NCI-H2227 treated with DMSO at 0.1 percent for 48 hours (cell line): ENCODE measurements around the gene UBN1.
"Not testable (repeated sequence)": the region's sequence is repeated elsewhere in the genome, so short reads cannot be mapped to it uniquely, and the experiment has no call there.

Experiments used
- DNase-seq: peaks from one replicate; lab custom pipeline; 2025; lab: John Stamatoyannopoulos, UW

The UBN1 gene

GRCh38 chr16:4909825-4910224, 62.5 kb downstream of the UBN1 start:
- no peak for DNase-seq

- DNase-seq: no peak
These were observed 63.5 kb downstream of the UBN1 start for GRCh38 chr16:4910828-4911227.

- no peak for DNase-seq
These were observed 64.7 kb downstream of the UBN1 start for GRCh38 chr16:4911970-4912386.

- no peak for DNase-seq
These were observed 66.0 kb downstream of the UBN1 start for GRCh38 chr16:4913130-4913773.

- no peak for DNase-seq
These were observed 66.7 kb downstream of the UBN1 start for GRCh38 chr16:4913774-4914525.

GRCh38 chr16:4914528-4915225, 67.4 kb downstream of the UBN1 start:
- no peak for DNase-seq

GRCh38 chr16:4915226-4915761, 68.0 kb downstream of the UBN1 start:
- DNase-seq: no peak

- DNase-seq: no peak
These were observed 69.8 kb downstream of the UBN1 start for GRCh38 chr16:4917117-4917516.

GRCh38 chr16:4918781-4919251, 71.5 kb downstream of the UBN1 start:
- DNase-seq: no peak

- DNase-seq: no peak
These were observed 73.5 kb downstream of the UBN1 start for GRCh38 chr16:4920826-4921225.

GRCh38 chr16:4922721-4923342, 75.6 kb downstream of the UBN1 start:
- DNase-seq: no peak

GRCh38 chr16:4923853-4924252, 76.6 kb downstream of the UBN1 start:
- no peak for DNase-seq

- DNase-seq: no peak
These were observed 77.5 kb downstream of the UBN1 start for GRCh38 chr16:4924593-4925292.

- DNase-seq: no peak
These were observed 78.0 kb downstream of the UBN1 start for GRCh38 chr16:4925293-4925607.

GRCh38 chr16:4925791-4926190, 78.5 kb downstream of the UBN1 start:
- no peak for DNase-seq

GRCh38 chr16:4926928-4927327, 79.6 kb downstream of the UBN1 start:
- no peak for DNase-seq

GRCh38 chr16:4927661-4928060, 80.4 kb downstream of the UBN1 start:
- DNase-seq: no peak

- no peak for DNase-seq
These were observed 80.9 kb downstream of the UBN1 start for GRCh38 chr16:4928227-4928626.

- not testable (repeated sequence) for DNase-seq
These were observed 82.3 kb downstream of the UBN1 start for GRCh38 chr16:4929619-4930018.

GRCh38 chr16:4931381-4931780, 84.1 kb downstream of the UBN1 start:
- no peak for DNase-seq
